ENCODE results near the gene LLGL2. TPM values are rescaled to one million over a fixed set of nuclear protein-coding genes. Genes with fewer than 3 reads are reported as not detected.

The LLGL2 gene
- total and polyA plus RNA-seq, 2 donors (not counting 1 experiment from before 2014, with no cell fraction given) = 40.6 to 52.0 TPM

GRCh38 chr17:75481194-75482068 lies 44.1 kb upstream of the LLGL2 start:
- no peak for TF ChIP-seq CTCF (IDR thresholded peaks at IDR 0.05)
- TF ChIP-seq EZH2 (IDR thresholded peaks at IDR 0.05; ENCODE audit: borderline replicate concordance, insufficient read depth, low read depth, low read length, poor library complexity, severe bottlenecking) = no peak
- DNase-seq = no peak
- intact Hi-C loops (cut with micrococcal nuclease) = no loop called here
- Histone ChIP-seq H3K9me3 (ENCODE audit: control extremely low read depth in 1 of 3, control insufficient read depth in 2 of 3, insufficient read depth in 1 of 3, low read length in 2 of 3) (no peaks in the 10 kb centered on the region), H4K20me1 (ENCODE audit: control insufficient read depth, insufficient read depth, low read length, poor library complexity, severe bottlenecking) (peaks cover 14% of the 10 kb centered on the region), H2AFZ (ENCODE audit: insufficient read depth, low read depth, low read length, poor library complexity, severe bottlenecking) (no peak overlapping the region), H3K4me2 (replicated peaks; ENCODE audit: low read depth, low read length, poor library complexity, severe bottlenecking) (no peak overlapping the region), H3K79me2 (ENCODE audit: control insufficient read depth, insufficient read depth, low read length) (peaks cover 21% of the 10 kb centered on the region), H3K4me3 (ENCODE audit: control extremely low read depth in 1 of 5, extremely low read depth in 1 of 5, insufficient read depth in 1 of 5, low read depth in 2 of 5, low read length in 4 of 5) (no peak overlapping the region), H3K27me3 (replicated peaks in 1 of 4; ENCODE audit: control extremely low read depth in 1 of 4, control insufficient read depth in 3 of 4, insufficient read depth in 4 of 4, low read length in 3 of 4) (no peaks in the 10 kb centered on the region), H3K4me1 (ENCODE audit: control insufficient read depth in 2 of 2, insufficient read depth in 2 of 2, low read length in 2 of 2) (no peaks in the 10 kb centered on the region), H3K27ac (ENCODE audit: low read length in 2 of 2) (no peak overlapping the region), H3K36me3 (replicated peaks in 1 of 2; ENCODE audit: control extremely low read depth in 1 of 2, control insufficient read depth in 1 of 2, extremely low read depth in 1 of 2, insufficient read depth in 2 of 2, low read length in 1 of 2) (peaks cover 0 to 5% of the 10 kb centered on the region in 2 experiments), H3K9ac (ENCODE audit: low read length) (no peak overlapping the region)
- POLR2A ChIA-PET = interaction anchor here (1.2 kb wide), 1 partner anchor 90 kb away, joined by 3 read pairs; no protein-coding TSS in a partner anchor
- no peak for ATAC-seq (ENCODE audit: low read depth)
- Mint-ChIP-seq H3K4me3 (no peak overlapping the region), H3K27ac (no peak overlapping the region), H3K4me1 (peaks cover 3% of the 10 kb centered on the region), H3K27me3 (no peaks in the 10 kb centered on the region), H3K9me3 (ENCODE audit: insufficient read depth) (no peaks in the 10 kb centered on the region)
- CTCF ChIA-PET = interaction anchor here (0.5 to 1.3 kb wide), 2 partner anchors 17 to 24 kb away, joined by 3 to 5 read pairs; no protein-coding TSS in a partner anchor
- 98% methylated on average over 8 of the region's 13 CpGs for WGBS (ENCODE audit: insufficient coverage)
